Islet of Langerhans (tissue), 1 donor: ENCODE measurements around the gene GPS1.

Source experiments
- FAIRE-seq: peaks from one replicate; lab custom pipeline; 2011; peaks lifted over from hg19 to GRCh38; lab: Jason Lieb, UNC

The GPS1 gene

GRCh38 chr17:82014971-82015310 lies 36.8 kb upstream of the GPS1 start:
- no peak for FAIRE-seq

- no peak for FAIRE-seq
Measured at GRCh38 chr17:82015311-82015971, 36.3 kb upstream of the GPS1 start.

GRCh38 chr17:82016061-82016874 lies 35.4 kb upstream of the GPS1 start:
- FAIRE-seq, result no peak

- no peak for FAIRE-seq
Measured at GRCh38 chr17:82016875-82017459, 34.7 kb upstream of the GPS1 start.

- FAIRE-seq, result no peak
Measured at GRCh38 chr17:82017612-82018151, 34.0 kb upstream of the GPS1 start.

- FAIRE-seq, result no peak
Measured at GRCh38 chr17:82018152-82018988, 33.3 kb upstream of the GPS1 start.

GRCh38 chr17:82018989-82019689 lies 32.6 kb upstream of the GPS1 start:
- no peak for FAIRE-seq

- no peak for FAIRE-seq
Measured at GRCh38 chr17:82019690-82020571, 31.8 kb upstream of the GPS1 start.

GRCh38 chr17:82020572-82021106 lies 31.1 kb upstream of the GPS1 start:
- no peak for FAIRE-seq

GRCh38 chr17:82021107-82021899 lies 30.4 kb upstream of the GPS1 start:
- FAIRE-seq, result no peak

GRCh38 chr17:82021900-82022309 lies 29.8 kb upstream of the GPS1 start:
- no peak for FAIRE-seq

GRCh38 chr17:82022310-82022980 lies 29.3 kb upstream of the GPS1 start, which contains the start of gene CENPX:
CENPX (minus strand) TSS chr17:82022878; CDS start chr17:82022861, 17 bp downstream.
- FAIRE-seq, result no peak

- peak; percentile 56 for FAIRE-seq
Measured at GRCh38 chr17:82022981-82023446, 28.7 kb upstream of the GPS1 start, which contains the start of gene LRRC45. LRRC45 (plus strand) TSS chr17:82023305; CDS start chr17:82023644, 339 bp downstream.

- FAIRE-seq, result no peak
Measured at GRCh38 chr17:82023447-82024241, 28.1 kb upstream of the GPS1 start.

- FAIRE-seq, result no peak
Measured at GRCh38 chr17:82024859-82025258, 26.8 kb upstream of the GPS1 start.

GRCh38 chr17:82025401-82026107 lies 26.1 kb upstream of the GPS1 start:
- FAIRE-seq, result no peak

GRCh38 chr17:82028246-82028645 lies 23.5 kb upstream of the GPS1 start:
- no peak for FAIRE-seq
